HG02798 (cell line): Measurements from ENCODE around the gene PRKCZ.
"Not testable (repeated sequence)": the region's sequence is repeated elsewhere in the genome, so short reads cannot be mapped to it uniquely, and the experiment has no call there.

Experiments
- ATAC-seq: cut with Tn5 transposase; IDR thresholded peaks from one replicate; pipeline ENCODE4 v1.9.1; 2021; ENCODE audit warnings: mild to moderate bottlenecking; ENCODE audit not compliant: unreplicated experiment, poor library complexity

The PRKCZ gene

GRCh38 chr1:2081326-2081885 is 31.2 kb downstream of the PRKCZ start:
- ATAC-seq, result no peak

- no peak for ATAC-seq
Observed at GRCh38 chr1:2082064-2082463, 31.9 kb downstream of the PRKCZ start.

GRCh38 chr1:2083666-2084065 is 33.5 kb downstream of the PRKCZ start:
- ATAC-seq, result no peak

GRCh38 chr1:2084306-2084705 is 34.1 kb downstream of the PRKCZ start:
- ATAC-seq, result no peak

- ATAC-seq, result no peak
Observed at GRCh38 chr1:2085080-2085479, 34.9 kb downstream of the PRKCZ start.

GRCh38 chr1:2086446-2087078 is 36.4 kb downstream of the PRKCZ start:
- ATAC-seq, result no peak

GRCh38 chr1:2087766-2088165 is 37.6 kb downstream of the PRKCZ start:
- ATAC-seq, result no peak

- ATAC-seq, result no peak
Observed at GRCh38 chr1:2088458-2088857, 38.2 kb downstream of the PRKCZ start.

GRCh38 chr1:2089051-2089450 is 38.8 kb downstream of the PRKCZ start:
- ATAC-seq, result no peak

GRCh38 chr1:2090216-2090890 is 40.1 kb downstream of the PRKCZ start:
- ATAC-seq, result no peak

- ATAC-seq, result no peak
Observed at GRCh38 chr1:2091611-2092604, 41.7 kb downstream of the PRKCZ start.

GRCh38 chr1:2093055-2093454 is 42.8 kb downstream of the PRKCZ start:
- ATAC-seq, result no peak

GRCh38 chr1:2093636-2094035 is 43.4 kb downstream of the PRKCZ start:
- ATAC-seq, result no peak

GRCh38 chr1:2094269-2095158 is 44.3 kb downstream of the PRKCZ start:
- ATAC-seq, result not testable (repeated sequence)

- no peak for ATAC-seq
Observed at GRCh38 chr1:2095394-2095793, 45.2 kb downstream of the PRKCZ start.

- no peak for ATAC-seq
Observed at GRCh38 chr1:2095981-2096736, 45.9 kb downstream of the PRKCZ start.

- ATAC-seq, result no peak
Observed at GRCh38 chr1:2097386-2098300, 47.4 kb downstream of the PRKCZ start.

- no peak for ATAC-seq
Observed at GRCh38 chr1:2098301-2098698, 48.1 kb downstream of the PRKCZ start.
